Neural progenitor cell (in vitro differentiated cells): Measurements from ENCODE around the gene SDK2. TPM values are rescaled to one million over a fixed set of nuclear protein-coding genes. Genes with fewer than 3 reads are reported as not detected.

Experiments used
- DNase-seq: peaks from one replicate; pipeline ENCODE4 v3.0.0-alpha.2; 2016; ENCODE audit warnings: low spot score
- H2AFZ ChIP-seq: fragments of 200-600 bp; sonication (generic); replicated peaks from 2 replicates; pipeline ENCODE4 v1.6.1; 2016; ENCODE audit warnings: antibody characterized with exemption
- H3F3A ChIP-seq: fragments of 200-600 bp; sonication (generic); 2 replicates; pipeline ENCODE4 v1.6.1; 2016; ENCODE audit warnings: antibody characterized with exemption, low read depth
- H3K27ac ChIP-seq: fragments of 200-600 bp; sonication (generic); 2 replicates; pipeline ENCODE4 v1.5.1; 2016; ENCODE audit warnings: mild to moderate bottlenecking
- H3K27me3 ChIP-seq: fragments of 200-600 bp; sonication (generic); 2 replicates; pipeline ENCODE4 v1.6.1; 2016; ENCODE audit warnings: mild to moderate bottlenecking, moderate library complexity
- H3K36me3 ChIP-seq: fragments of 200-600 bp; sonication (generic); 2 replicates; pipeline ENCODE4 v1.5.1; 2016
- H3K4me1 ChIP-seq: fragments of 200-600 bp; sonication (generic); 2 replicates; pipeline ENCODE4 v1.6.1; 2016; ENCODE audit warnings: mixed run types
- H3K4me2 ChIP-seq: fragments of 200-600 bp; sonication (generic); 2 replicates; pipeline ENCODE4 v1.6.1; 2016
- H3K4me3 ChIP-seq: fragments of 200-600 bp; sonication (generic); 2 replicates; pipeline ENCODE4 v1.5.1; 2016
- H3K79me2 ChIP-seq: fragments of 200-600 bp; sonication (generic); 2 replicates; pipeline ENCODE4 v1.6.1; 2016; ENCODE audit warnings: low read depth
- H3K9ac ChIP-seq: fragments of 200-600 bp; sonication (generic); 2 replicates; pipeline ENCODE4 v1.6.1; 2016
- H3K9me3 ChIP-seq: fragments of 200-600 bp; sonication (generic); 2 replicates; pipeline ENCODE4 v1.5.1; 2016; ENCODE audit warnings: low read depth
- H4K20me1 ChIP-seq: fragments of 200-600 bp; sonication (generic); 2 replicates; pipeline ENCODE4 v1.6.1; 2016; ENCODE audit warnings: low read depth
- H3K27ac Mint-ChIP-seq: 3 replicates; pipeline ENCODE4 v1.8.0; 2021; ENCODE audit warnings: mixed read lengths
- H3K27me3 Mint-ChIP-seq: 2 replicates; pipeline ENCODE4 v1.8.0; 2022; ENCODE audit warnings: low read depth, mild to moderate bottlenecking, inconsistent platforms, moderate library complexity, mixed read lengths; ENCODE audit not compliant: insufficient read depth
- H3K36me3 Mint-ChIP-seq: 3 replicates; pipeline ENCODE4 v1.8.0; 2021; ENCODE audit warnings: mixed read lengths
- H3K4me1 Mint-ChIP-seq: 3 replicates; pipeline ENCODE4 v1.8.0; 2021; ENCODE audit warnings: mixed read lengths
- H3K4me3 Mint-ChIP-seq: 3 replicates; pipeline ENCODE4 v1.8.0; 2021; ENCODE audit warnings: mild to moderate bottlenecking, moderate library complexity, mixed read lengths
- H3K9me3 Mint-ChIP-seq: 3 replicates; pipeline ENCODE4 v1.8.0; 2020; ENCODE audit warnings: mixed read lengths
- EZH2 ChIP-seq: fragments of 200-600 bp; sonication (generic); IDR thresholded peaks from 2 replicates; pipeline ENCODE4 v1.6.1; 2017; ENCODE audit warnings: antibody characterized with exemption, mild to moderate bottlenecking, moderate library complexity
- EZH2phosphoT487 ChIP-seq: fragments of 200-600 bp; sonication (generic); IDR thresholded peaks from 2 replicates; pipeline ENCODE4 v1.6.1; 2017; ENCODE audit warnings: antibody characterized with exemption
- total RNA-seq: library from RNA; depleted of rRNA; stranded (reverse); fragments of >200 nt; gene quantifications from 2 replicates; pipeline ENCODE4 v1.2.3, GENCODE V29; 2015; ENCODE audit warnings: low replicate concordance
- TF ChIP-seq, protein P1 (sequence below): fragments of 200-600 bp; sonication (generic); IDR thresholded peaks from 2 replicates; pipeline ENCODE4 v1.5.1; 2017; ENCODE audit warnings: antibody characterized with exemption, mild to moderate bottlenecking

The SDK2 gene
- total RNA-seq, 1 donor from 2014 or later = 15.3 TPM

DNA sequence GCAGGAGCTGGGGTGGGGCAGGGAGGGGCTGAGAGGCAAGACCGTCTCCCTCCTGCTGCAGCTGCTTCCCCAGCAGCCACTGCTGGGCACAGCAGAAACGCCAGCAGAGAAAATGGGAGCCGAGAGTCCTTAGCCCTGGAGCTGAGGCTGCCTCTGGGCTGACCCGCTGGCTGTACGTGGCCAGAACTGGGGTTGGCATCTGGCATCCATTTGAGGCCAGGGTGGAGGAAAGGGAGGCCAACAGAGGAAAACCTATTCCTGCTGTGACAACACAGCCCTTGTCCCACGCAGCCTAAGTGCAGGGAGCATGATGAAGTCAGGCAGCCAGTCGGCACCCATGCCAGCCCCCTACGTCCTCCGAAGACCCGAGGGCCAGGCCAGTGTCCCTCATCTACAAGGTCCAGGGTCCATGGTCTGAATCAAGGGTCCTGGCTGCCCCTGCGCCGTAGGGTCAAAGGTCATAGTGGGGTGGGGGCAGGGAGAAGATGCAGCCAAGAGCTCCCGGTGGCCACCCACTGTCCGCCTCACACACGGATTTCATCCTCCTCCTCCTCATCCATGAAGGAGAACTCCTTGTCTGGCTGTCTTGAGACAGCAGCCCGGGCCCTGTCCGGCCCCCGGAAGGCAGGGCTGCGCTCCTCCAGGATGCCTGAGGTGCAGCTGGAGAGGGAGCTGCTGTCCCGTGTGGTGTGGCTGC lies 359.2 kb downstream of the SDK2 start:
- no peak overlapping the region for H3K4me3 Mint-ChIP-seq
- H3K36me3 ChIP-seq = no peaks in the 10 kb centered on the region
- H3K9ac ChIP-seq = no peak overlapping the region
- peaks cover 7% of the 10 kb centered on the region for H3K36me3 Mint-ChIP-seq
- no peaks in the 10 kb centered on the region for H3K9me3 Mint-ChIP-seq
- H3K27ac Mint-ChIP-seq = no peak overlapping the region
- H3K4me1 Mint-ChIP-seq = peaks cover 61% of the 10 kb centered on the region
- peaks cover 31% of the 10 kb centered on the region for H3K4me1 ChIP-seq
- peaks cover 21% of the 10 kb centered on the region for H3K79me2 ChIP-seq
- H3K27me3 Mint-ChIP-seq = peaks cover 2% of the 10 kb centered on the region
- peak overlapping the region; percentile 50 for H3K4me2 ChIP-seq
- peaks cover 12% of the 10 kb centered on the region for H3F3A ChIP-seq
- TF ChIP-seq EZH2phosphoT487 (no peak), EZH2 (no peak)
- TF ChIP-seq, protein P1, sequence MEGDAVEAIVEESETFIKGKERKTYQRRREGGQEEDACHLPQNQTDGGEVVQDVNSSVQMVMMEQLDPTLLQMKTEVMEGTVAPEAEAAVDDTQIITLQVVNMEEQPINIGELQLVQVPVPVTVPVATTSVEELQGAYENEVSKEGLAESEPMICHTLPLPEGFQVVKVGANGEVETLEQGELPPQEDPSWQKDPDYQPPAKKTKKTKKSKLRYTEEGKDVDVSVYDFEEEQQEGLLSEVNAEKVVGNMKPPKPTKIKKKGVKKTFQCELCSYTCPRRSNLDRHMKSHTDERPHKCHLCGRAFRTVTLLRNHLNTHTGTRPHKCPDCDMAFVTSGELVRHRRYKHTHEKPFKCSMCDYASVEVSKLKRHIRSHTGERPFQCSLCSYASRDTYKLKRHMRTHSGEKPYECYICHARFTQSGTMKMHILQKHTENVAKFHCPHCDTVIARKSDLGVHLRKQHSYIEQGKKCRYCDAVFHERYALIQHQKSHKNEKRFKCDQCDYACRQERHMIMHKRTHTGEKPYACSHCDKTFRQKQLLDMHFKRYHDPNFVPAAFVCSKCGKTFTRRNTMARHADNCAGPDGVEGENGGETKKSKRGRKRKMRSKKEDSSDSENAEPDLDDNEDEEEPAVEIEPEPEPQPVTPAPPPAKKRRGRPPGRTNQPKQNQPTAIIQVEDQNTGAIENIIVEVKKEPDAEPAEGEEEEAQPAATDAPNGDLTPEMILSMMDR = no peak
- H4K20me1 ChIP-seq = peaks cover 69% of the 10 kb centered on the region
- no peaks in the 10 kb centered on the region for H3K9me3 ChIP-seq
- H3K4me3 ChIP-seq = no peak overlapping the region
- no peaks in the 10 kb centered on the region for H3K27me3 ChIP-seq
- no peak overlapping the region for H2AFZ ChIP-seq
- DNase-seq = no peak
- no peak overlapping the region for H3K27ac ChIP-seq
